Endothelial cell of umbilical vein (primary cell): ENCODE measurements around the gene SERPINB6. TPM values are rescaled to one million over a fixed set of nuclear protein-coding genes. Genes with fewer than 3 reads are reported as not detected.

Experiments used
- BruUV-seq: library from RNA; stranded (reverse); fragments of 400-500 nt; replicated peaks from 2 replicates; lab custom pipeline; 2021; lab: Mats Ljungman, UMichigan
- CTCF ChIA-PET: fragments of 300-600, 350-600 bp; sonication (Branson Sonifier 250); formaldehyde crosslinking; loops from one replicate; lab custom pipeline; 2021; ENCODE audit warnings: antibody characterized with exemption, inconsistent platforms; lab: Charles Lee
- POLR2A ChIA-PET: fragments of 300-600, 350-600 bp; sonication (Branson Sonifier 250); formaldehyde crosslinking; loops from one replicate; lab custom pipeline; 2021; ENCODE audit warnings: antibody characterized with exemption, inconsistent platforms; lab: Charles Lee
- DNase-seq: peaks from one replicate; pipeline ENCODE4 v3.0.0-alpha.2; 2011; ENCODE audit warnings: low read depth, low spot score
- FAIRE-seq: peaks from 2 replicates; lab custom pipeline; 2011; peaks lifted over from hg19 to GRCh38; lab: Jason Lieb, UNC
- H2AFZ ChIP-seq: 2 replicates; pipeline ENCODE4 v1.6.0; 2012; ENCODE audit warnings: low read depth, low read length, control low read depth, inconsistent platforms
- H3K27ac ChIP-seq: 2 replicates; pipeline ENCODE4 v1.5.1; 2011; ENCODE audit warnings: low read depth, mild to moderate bottlenecking, control low read depth, low read length, moderate library complexity; ENCODE audit not compliant: insufficient read depth
- H3K27me3 ChIP-seq, 2 experiments: 2 replicates each; pipeline versions ENCODE4 v1.6.0 to v1.6.1; 2011; ENCODE audit warnings: low read length in 2 of 2, mixed read lengths in 1 of 2; ENCODE audit not compliant: control insufficient read depth in 2 of 2, insufficient read depth in 2 of 2
- H3K36me3 ChIP-seq, 2 experiments: 2 replicates in 1 of 2; 3 replicates in 1 of 2; pipeline ENCODE4 v1.5.1; 2011; ENCODE audit warnings: low read length in 2 of 2, mild to moderate bottlenecking in 1 of 2, moderate library complexity in 1 of 2; ENCODE audit not compliant: control insufficient read depth in 2 of 2, insufficient read depth in 2 of 2; ENCODE audit errors: extremely low read depth in 1 of 2
- H3K4me1 ChIP-seq: 3 replicates; pipeline ENCODE4 v1.5.1; 2011; ENCODE audit warnings: mild to moderate bottlenecking, low read length; ENCODE audit not compliant: control insufficient read depth, insufficient read depth; ENCODE audit errors: extremely low read depth
- H3K4me2 ChIP-seq: 2 replicates; pipeline ENCODE4 v1.6.1; 2011; ENCODE audit warnings: low read length, control low read depth, mixed read lengths; ENCODE audit not compliant: insufficient read depth
- H3K4me3 ChIP-seq, 3 experiments: fragments of 200-600 bp in 1 of 3; sonication (generic), shearing (Covaris generic) in 1 of 3; replicated peaks in 1 of 3; 2 replicates each; pipeline ENCODE4 v1.5.1; 2011 to 2016; ENCODE audit warnings: control low read depth in 3 of 3, low read length in 3 of 3, mild to moderate bottlenecking in 2 of 3, inconsistent platforms in 1 of 3, low read depth in 1 of 3, moderate library complexity in 1 of 3; ENCODE audit not compliant: insufficient read depth in 1 of 3
- H3K79me2 ChIP-seq: 2 replicates; pipeline ENCODE4 v1.6.0; 2012; ENCODE audit warnings: low read length, inconsistent platforms; ENCODE audit not compliant: control insufficient read depth, insufficient read depth
- H3K9ac ChIP-seq: replicated peaks from 2 replicates; pipeline ENCODE3; 2011; ENCODE audit warnings: low read length, control low read depth; ENCODE audit not compliant: insufficient read depth; ENCODE audit errors: extremely low read depth
- H3K9me1 ChIP-seq: replicated peaks from 3 replicates; pipeline ENCODE4 v1.6.0; 2011; ENCODE audit warnings: mild to moderate bottlenecking, low read length; ENCODE audit not compliant: control insufficient read depth, insufficient read depth; ENCODE audit errors: extremely low read depth
- H3K9me3 ChIP-seq: replicated peaks from 2 replicates; pipeline ENCODE4 v1.5.1; 2012; ENCODE audit warnings: low read length, inconsistent platforms; ENCODE audit not compliant: control insufficient read depth, insufficient read depth
- H4K20me1 ChIP-seq: replicated peaks from 2 replicates; pipeline ENCODE3; 2011; ENCODE audit warnings: mild to moderate bottlenecking, low read length; ENCODE audit not compliant: control insufficient read depth, insufficient read depth; ENCODE audit errors: extremely low read depth
- CTCF ChIP-seq, 2 donors: IDR thresholded peaks; 1 replicate in 1 of 2; 2 replicates in 1 of 2; pipeline ENCODE4 v1.5.1; 2011; ENCODE audit warnings: low read length in 2 of 2, mild to moderate bottlenecking in 2 of 2, moderate library complexity in 2 of 2, control low read depth in 1 of 2, inconsistent platforms in 1 of 2, low read depth in 1 of 2; ENCODE audit not compliant: insufficient read depth in 1 of 2; ENCODE audit errors: extremely low read depth in 1 of 2
- EZH2 ChIP-seq: IDR thresholded peaks from 2 replicates; pipeline ENCODE4 v1.6.1; 2012; ENCODE audit warnings: borderline replicate concordance, low read depth, mild to moderate bottlenecking, moderate library complexity, low read length, inconsistent platforms; ENCODE audit not compliant: severe bottlenecking
- FOS ChIP-seq: IDR thresholded peaks from 2 replicates; pipeline ENCODE4 v1.6.1; 2011; ENCODE audit warnings: mild to moderate bottlenecking, low read length, moderate library complexity, borderline replicate concordance; ENCODE audit not compliant: insufficient read depth
- GATA2 ChIP-seq: IDR thresholded peaks from 2 replicates; pipeline ENCODE4 v1.7.0; 2011; ENCODE audit warnings: low read depth, mild to moderate bottlenecking, moderate library complexity, mixed read lengths, low read length; ENCODE audit not compliant: insufficient read length, insufficient read depth
- JUN ChIP-seq: IDR thresholded peaks from 2 replicates; pipeline ENCODE4 v1.6.1; 2011; ENCODE audit warnings: borderline replicate concordance, low read depth; ENCODE audit not compliant: insufficient read length, insufficient read depth
- MAX ChIP-seq: IDR thresholded peaks from 2 replicates; pipeline ENCODE4 v1.6.1; 2011; ENCODE audit not compliant: insufficient read depth, insufficient read length
- MYC ChIP-seq: IDR thresholded peaks from one replicate; pipeline ENCODE4 v1.6.1; 2011; ENCODE audit warnings: mild to moderate bottlenecking, low read depth, low read length
- POLR2A ChIP-seq: IDR thresholded peaks from 2 replicates; pipeline ENCODE4 v1.6.1; 2012; ENCODE audit warnings: low read depth, mild to moderate bottlenecking, control low read depth, low read length
- POLR2AphosphoS5 ChIP-seq: IDR thresholded peaks from 2 replicates; pipeline ENCODE4 v1.6.1; 2012; ENCODE audit warnings: low read depth, mild to moderate bottlenecking, control low read depth, low read length, moderate library complexity; ENCODE audit not compliant: insufficient read depth
- dilution Hi-C: fragments of 300-500 bp; cut with MboI; formaldehyde crosslinking; loops from one replicate; pipeline ENCODE4 v1.15.0; 2019; ENCODE audit warnings: low sequenced_read_pairs; ENCODE audit not compliant: extremely low pct_ligation_motif_present
- intact Hi-C: fragments of 100-400 bp; cut with micrococcal nuclease; formaldehyde crosslinking; loops from one replicate; pipeline ENCODE4 v1.10.0; 2022
- polyA plus RNA-seq, 4 experiments: library from polyadenylated mRNA; depleted of rRNA in 3 of 4; stranded (reverse) in 3 of 4; unstranded in 1 of 4; fragments of >200 nt; gene quantifications; 2 replicates each; pipeline versions ENCODE4 v1.2.1 to v1.2.3, GENCODE V29; 2011 to 2012; ENCODE audit warnings: missing spikeins in 1 of 4
- total RNA-seq: library from RNA; stranded (reverse); gene quantifications from 2 replicates; pipeline ENCODE4 v1.2.3, GENCODE V29; 2021

The SERPINB6 gene
- total and polyA plus RNA-seq, 2 donors (not counting 3 experiments of a cell fraction or from before 2014, with no cell fraction given) = 145 to 151 TPM

GRCh38 chr6:3013901-3014674 lies 42.7 kb upstream of the SERPINB6 start:
- dilution Hi-C loops = no loop called here
- H3K9ac ChIP-seq = no peak overlapping the region
- H3K79me2 ChIP-seq = no peaks in the 10 kb centered on the region
- H3K27ac ChIP-seq = no peak overlapping the region
- peaks cover 0 to 3% of the 10 kb centered on the region in 2 experiments for H3K36me3 ChIP-seq
- no TSS peak for BruUV-seq
- TF ChIP-seq EZH2 (no peak), POLR2A (no peak), JUN (no peak), FOS (no peak), CTCF (IDR thresholded peaks at IDR 0.05; ENCODE audit: extremely low read depth in 1 of 2, insufficient read depth in 1 of 2, low read depth in 1 of 2, low read length in 2 of 2) (no peak), POLR2AphosphoS5 (no peak), MYC (no peak), MAX (no peak), GATA2 (no peak)
- H3K4me1 ChIP-seq = peaks cover 6% of the 10 kb centered on the region
- FAIRE-seq (no peak), DNase-seq (no peak)
- no peak overlapping the region for H2AFZ ChIP-seq
- no peaks in the 10 kb centered on the region for H3K9me3 ChIP-seq
- intact Hi-C loops = no loop called here
- H3K9me1 ChIP-seq = no peaks in the 10 kb centered on the region
- POLR2A ChIA-PET = no interaction called here
- no peaks in the 10 kb centered on the region for H4K20me1 ChIP-seq
- no peak overlapping the region for H3K4me2 ChIP-seq
- CTCF ChIA-PET = interaction anchor here (1.0 to 2.0 kb wide), 2 partner anchors 12 to 40 kb away, joined by 3 to 8 read pairs; no protein-coding TSS in a partner anchor
- no peak overlapping the region for H3K4me3 ChIP-seq
- H3K27me3 ChIP-seq = no peaks in the 10 kb centered on the region
